ENCODE data around the gene CCDC78.

DNA sequence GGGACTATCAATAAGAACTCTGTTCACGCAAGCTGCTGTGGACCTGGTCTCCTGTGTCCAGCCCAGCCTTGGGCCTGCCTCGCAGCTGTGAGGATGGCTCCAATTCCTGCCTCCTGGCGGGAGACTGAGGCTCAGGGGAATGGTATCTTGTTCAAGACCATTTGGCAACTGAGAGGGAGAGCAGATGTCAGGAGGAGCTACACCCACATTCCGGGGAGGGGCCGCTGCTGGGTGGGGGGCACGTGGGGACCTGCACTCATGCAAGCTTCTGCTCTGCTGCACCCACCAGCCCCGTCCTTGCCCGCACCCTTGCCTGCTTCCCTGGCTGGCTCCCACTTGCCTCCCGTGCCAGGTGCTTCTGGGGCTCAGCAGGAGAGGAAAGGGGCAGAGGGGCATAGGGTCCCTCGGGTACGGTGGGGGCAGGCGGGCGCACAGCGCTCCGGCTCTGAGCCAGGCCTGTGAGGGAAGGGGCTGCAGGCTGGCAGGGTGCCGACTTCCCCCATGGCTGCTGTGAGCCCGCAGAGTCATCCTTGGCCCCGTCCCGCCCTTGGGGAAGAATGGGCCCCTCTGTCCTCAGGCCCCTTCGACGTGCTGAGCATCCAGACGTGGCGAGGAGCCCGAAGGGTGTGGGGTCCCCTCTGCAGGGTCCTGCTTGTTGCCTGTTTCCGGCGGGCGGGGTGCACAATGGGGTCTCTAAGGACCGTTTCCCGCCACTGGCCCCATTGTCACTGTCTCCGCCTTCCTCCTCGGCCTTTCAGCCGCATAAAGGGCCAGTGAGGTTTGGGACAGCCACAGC is 8.6 kb downstream of the CCDC78 start:
- TF ChIP-seq SPI1 (IDR thresholded peaks at IDR 0.05; ENCODE audit: borderline replicate concordance, low read depth) (no peak), POLR2AphosphoS5 (IDR thresholded peaks at IDR 0.05; ENCODE audit: low read depth) (no peak), GABPA (IDR thresholded peaks at IDR 0.05; ENCODE audit: low read depth) (no peak)
- TF ChIP-seq, protein P1, sequence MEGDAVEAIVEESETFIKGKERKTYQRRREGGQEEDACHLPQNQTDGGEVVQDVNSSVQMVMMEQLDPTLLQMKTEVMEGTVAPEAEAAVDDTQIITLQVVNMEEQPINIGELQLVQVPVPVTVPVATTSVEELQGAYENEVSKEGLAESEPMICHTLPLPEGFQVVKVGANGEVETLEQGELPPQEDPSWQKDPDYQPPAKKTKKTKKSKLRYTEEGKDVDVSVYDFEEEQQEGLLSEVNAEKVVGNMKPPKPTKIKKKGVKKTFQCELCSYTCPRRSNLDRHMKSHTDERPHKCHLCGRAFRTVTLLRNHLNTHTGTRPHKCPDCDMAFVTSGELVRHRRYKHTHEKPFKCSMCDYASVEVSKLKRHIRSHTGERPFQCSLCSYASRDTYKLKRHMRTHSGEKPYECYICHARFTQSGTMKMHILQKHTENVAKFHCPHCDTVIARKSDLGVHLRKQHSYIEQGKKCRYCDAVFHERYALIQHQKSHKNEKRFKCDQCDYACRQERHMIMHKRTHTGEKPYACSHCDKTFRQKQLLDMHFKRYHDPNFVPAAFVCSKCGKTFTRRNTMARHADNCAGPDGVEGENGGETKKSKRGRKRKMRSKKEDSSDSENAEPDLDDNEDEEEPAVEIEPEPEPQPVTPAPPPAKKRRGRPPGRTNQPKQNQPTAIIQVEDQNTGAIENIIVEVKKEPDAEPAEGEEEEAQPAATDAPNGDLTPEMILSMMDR (IDR thresholded peaks at IDR 0.05; ENCODE audit: insufficient read depth, low read length) = no peak

All from HL-60 (cell line).